IMR-90 (cell line): ENCODE results near the gene TTC21A. TPM values are rescaled to one million over a fixed set of nuclear protein-coding genes. Genes with fewer than 3 reads are reported as not detected.

Source experiments
- ATAC-seq: fragments of 200-7000 bp; cut with Tn5 transposase; 2 replicates; pipeline ENCODE4 v1.9.1; 2020; ENCODE audit warnings: low read depth, mild to moderate bottlenecking, moderate library complexity
- BruUV-seq: library from RNA; stranded (reverse); fragments of 400-500 nt; replicated peaks from 2 replicates; lab custom pipeline; 2021; lab: Mats Ljungman, UMichigan
- CTCF ChIA-PET: fragments of 300-600 bp; formaldehyde crosslinking; extraction: SDS; loops from one replicate; lab custom pipeline; 2021; ENCODE audit warnings: antibody characterized with exemption; lab: Yijun Ruan, JAX
- POLR2A ChIA-PET: fragments of 300-600 bp; sonication (Branson Sonifier 250); formaldehyde crosslinking; loops from one replicate; lab custom pipeline; 2022; ENCODE audit warnings: antibody characterized with exemption; ENCODE audit not compliant: unreplicated experiment; lab: Charles Lee
- DNase-seq: peaks from one replicate; pipeline ENCODE4 v3.0.0; 2013
- H2AFZ ChIP-seq: replicated peaks from 2 replicates; pipeline ENCODE3; 2013; ENCODE audit warnings: low read length, mild to moderate bottlenecking; ENCODE audit not compliant: poor library complexity
- H2AK5ac ChIP-seq: 2 replicates; pipeline ENCODE4 v1.6.1; 2013; ENCODE audit warnings: low read depth, low read length, inconsistent platforms
- H2AK9ac ChIP-seq: replicated peaks from 2 replicates; pipeline ENCODE3; 2013; ENCODE audit warnings: mild to moderate bottlenecking, low read depth, low read length, moderate library complexity; ENCODE audit not compliant: poor library complexity
- H2BK120ac ChIP-seq: 2 replicates; pipeline ENCODE4 v1.6.1; 2013; ENCODE audit warnings: low read depth, low read length, inconsistent platforms
- H2BK15ac ChIP-seq: 3 replicates; pipeline ENCODE4 v1.6.1; 2013; ENCODE audit warnings: low read depth, low read length, inconsistent platforms
- H2BK20ac ChIP-seq: 2 replicates; pipeline ENCODE4 v1.6.1; 2013; ENCODE audit warnings: low read depth, mild to moderate bottlenecking, inconsistent platforms, low read length, moderate library complexity
- H2BK5ac ChIP-seq: 2 replicates; pipeline ENCODE4 v1.6.1; 2013; ENCODE audit warnings: mild to moderate bottlenecking, low read depth, low read length, inconsistent platforms; ENCODE audit not compliant: poor library complexity, severe bottlenecking
- H3K14ac ChIP-seq: replicated peaks from 2 replicates; pipeline ENCODE4 v1.6.1; 2013; ENCODE audit warnings: low read depth, low read length, inconsistent platforms
- H3K18ac ChIP-seq: 2 replicates; pipeline ENCODE4 v1.6.1; 2013; ENCODE audit warnings: low read depth, low read length, control low read depth
- H3K23ac ChIP-seq: 2 replicates; pipeline ENCODE4 v1.6.1; 2013; ENCODE audit warnings: low read depth, low read length, inconsistent platforms
- H3K27ac ChIP-seq: 2 replicates; pipeline ENCODE4 v1.5.1; 2013; ENCODE audit warnings: mild to moderate bottlenecking, control low read depth, low read length; ENCODE audit not compliant: insufficient read depth
- H3K27me3 ChIP-seq: 2 replicates; pipeline ENCODE4 v1.6.1; 2013; ENCODE audit warnings: low read length; ENCODE audit not compliant: control insufficient read depth, insufficient read depth
- H3K36me3 ChIP-seq: 2 replicates; pipeline ENCODE4 v1.6.1; 2013; ENCODE audit warnings: low read length, mixed read lengths; ENCODE audit not compliant: control insufficient read depth, insufficient read depth
- H3K4ac ChIP-seq: 2 replicates; pipeline ENCODE4 v1.6.1; 2013; ENCODE audit warnings: low read depth, low read length, inconsistent platforms
- H3K4me1 ChIP-seq: 2 replicates; pipeline ENCODE4 v1.6.1; 2013; ENCODE audit warnings: low read length, mixed read lengths; ENCODE audit not compliant: control insufficient read depth, insufficient read depth
- H3K4me2 ChIP-seq: 2 replicates; pipeline ENCODE4 v1.6.1; 2013; ENCODE audit warnings: low read depth, mild to moderate bottlenecking, control low read depth, low read length, moderate library complexity
- H3K4me3 ChIP-seq: 2 replicates; pipeline ENCODE4 v1.5.1; 2013; ENCODE audit warnings: low read depth, mild to moderate bottlenecking, control low read depth, low read length, moderate library complexity; ENCODE audit not compliant: insufficient read depth
- H3K56ac ChIP-seq: 2 replicates; pipeline ENCODE4 v1.6.1; 2013; ENCODE audit warnings: low read length, inconsistent platforms; ENCODE audit not compliant: insufficient read depth; ENCODE audit errors: extremely low read depth
- H3K79me1 ChIP-seq, 2 experiments: 2 replicates each; pipeline ENCODE4 v1.6.1; 2013; ENCODE audit warnings: low read length in 2 of 2, inconsistent platforms in 1 of 2, low read depth in 1 of 2
- H3K9ac ChIP-seq: 2 replicates; pipeline ENCODE4 v1.6.1; 2013; ENCODE audit warnings: low read depth, low read length, control low read depth
- H3K9me1 ChIP-seq: 2 replicates; pipeline ENCODE4 v1.6.1; 2013; ENCODE audit warnings: low read length, inconsistent platforms; ENCODE audit not compliant: insufficient read depth
- H3K9me3 ChIP-seq: 2 replicates; pipeline ENCODE4 v1.6.1; 2013; ENCODE audit warnings: low read length; ENCODE audit not compliant: control insufficient read depth, insufficient read depth
- H4K20me1 ChIP-seq: 2 replicates; pipeline ENCODE4 v1.6.1; 2013; ENCODE audit warnings: low read length, inconsistent platforms; ENCODE audit not compliant: insufficient read depth
- H4K5ac ChIP-seq: 2 replicates; pipeline ENCODE4 v1.6.1; 2013; ENCODE audit warnings: mild to moderate bottlenecking, low read depth, low read length, control low read depth
- H4K8ac ChIP-seq, 2 experiments: 2 replicates each; pipeline ENCODE4 v1.6.1; 2013; ENCODE audit warnings: low read depth in 2 of 2, low read length in 2 of 2, control low read depth in 1 of 2, inconsistent platforms in 1 of 2
- H4K91ac ChIP-seq: 2 replicates; pipeline ENCODE4 v1.6.1; 2013; ENCODE audit warnings: low read depth, low read length, inconsistent platforms; ENCODE audit not compliant: insufficient read depth
- BHLHE40 ChIP-seq: fragments of 150-350 bp; IDR thresholded peaks from 2 replicates; pipeline ENCODE4 v1.6.1; 2016; ENCODE audit warnings: mild to moderate bottlenecking, low read depth, low read length
- CEBPB ChIP-seq: IDR thresholded peaks from 2 replicates; pipeline ENCODE4 v1.6.1; 2012; ENCODE audit warnings: low read depth, low read length, improper control_type of control experiment
- CHD1 ChIP-seq: IDR thresholded peaks from 2 replicates; pipeline ENCODE4 v1.6.1; 2012; ENCODE audit warnings: low read depth, low read length, improper control_type of control experiment
- CTCF ChIP-seq: conservative IDR thresholded peaks from 2 replicates; pipeline ENCODE4 v1.5.1; 2012; ENCODE audit warnings: mild to moderate bottlenecking, low read depth, low read length, improper control_type of control experiment
- ELK1 ChIP-seq: fragments of 150-350 bp; IDR thresholded peaks from 2 replicates; pipeline ENCODE4 v1.6.1; 2016; ENCODE audit warnings: low read depth, mild to moderate bottlenecking, low read length, moderate library complexity, borderline replicate concordance
- FOS ChIP-seq: fragments of 150-350 bp; IDR thresholded peaks from 2 replicates; pipeline ENCODE4 v1.6.1; 2016; ENCODE audit warnings: low read depth, low read length
- MAFK ChIP-seq: IDR thresholded peaks from 2 replicates; pipeline ENCODE4 v1.6.1; 2012; ENCODE audit warnings: low read depth, low read length, improper control_type of control experiment
- MAZ ChIP-seq: IDR thresholded peaks from 2 replicates; pipeline ENCODE4 v1.6.1; 2012; ENCODE audit warnings: low read depth, mild to moderate bottlenecking, low read length, improper control_type of control experiment, moderate library complexity, borderline replicate concordance
- MXI1 ChIP-seq: IDR thresholded peaks from 2 replicates; pipeline ENCODE4 v1.6.1; 2012; ENCODE audit warnings: low read depth, mild to moderate bottlenecking, low read length, moderate library complexity, borderline replicate concordance
- NFE2L2 ChIP-seq: fragments of 150-350 bp; IDR thresholded peaks from 2 replicates; pipeline ENCODE4 v1.6.1; 2016; ENCODE audit warnings: low read depth, mild to moderate bottlenecking, low read length
- POLR2A ChIP-seq: IDR thresholded peaks from 2 replicates; pipeline ENCODE4 v1.6.1; 2012; ENCODE audit warnings: mild to moderate bottlenecking, low read depth, low read length
- RAD21 ChIP-seq: IDR thresholded peaks from 2 replicates; pipeline ENCODE4 v1.6.1; 2012; ENCODE audit warnings: low read length, improper control_type of control experiment
- RCOR1 ChIP-seq: IDR thresholded peaks from 2 replicates; pipeline ENCODE4 v1.6.1; 2012; ENCODE audit warnings: mild to moderate bottlenecking, low read length, improper control_type of control experiment; ENCODE audit not compliant: insufficient replicate concordance
- RFX5 ChIP-seq: IDR thresholded peaks from 2 replicates; pipeline ENCODE4 v1.8.0; 2012; ENCODE audit warnings: low read depth, mild to moderate bottlenecking, low read length, moderate library complexity
- SMC3 ChIP-seq: fragments of 150-350 bp; IDR thresholded peaks from 2 replicates; pipeline ENCODE4 v1.6.1; 2016; ENCODE audit warnings: low read depth, mild to moderate bottlenecking, antibody characterized with exemption, low read length, moderate library complexity
- USF2 ChIP-seq: fragments of 150-350 bp; IDR thresholded peaks from 2 replicates; pipeline ENCODE4 v1.6.1; 2017; ENCODE audit warnings: mild to moderate bottlenecking, antibody characterized with exemption, low read length, low read depth
- WGBS, 2 experiments: methylation state at CpG; one replicate each; pipeline versions ENCODE4 v1.1.5 to v1.1.7; 2013; ENCODE audit warnings: missing lambda C conversion rate in 2 of 2; ENCODE audit not compliant: insufficient read length in 1 of 2; ENCODE audit errors: extremely low coverage in 2 of 2; 5-methylcytosine and 5-hydroxymethylcytosine counted together
- dilution Hi-C: fragments of 300-500 bp; cut with HindIII; formaldehyde crosslinking; loops from one replicate; pipeline ENCODE4 v1.14.3; 2018; ENCODE audit warnings: low sequenced_read_pairs; ENCODE audit not compliant: unreplicated experiment
- in situ Hi-C: fragments of 300-500 bp; cut with MboI; formaldehyde crosslinking; loops from 3 replicates; pipeline ENCODE4 v1.14.3; 2019; ENCODE audit warnings: low sequenced_read_pairs, inconsistent platforms, mixed read lengths
- intact Hi-C: fragments of 100-400 bp; cut with micrococcal nuclease; formaldehyde crosslinking; loops from 2 replicates; pipeline ENCODE4 v1.10.0; 2022
- polyA plus RNA-seq, 3 experiments: library from polyadenylated mRNA; depleted of rRNA; stranded (reverse); fragments of >200 nt; gene quantifications; 2 replicates each; pipeline ENCODE4 v1.2.3, GENCODE V29; 2012; ENCODE audit warnings: low replicate concordance in 1 of 3
- total RNA-seq: library from RNA; depleted of rRNA; stranded (reverse); fragments of >200 nt; gene quantifications from 2 replicates; pipeline ENCODE4 v1.2.3, GENCODE V29; 2012

Gene TTC21A
- total and polyA plus RNA-seq, 2 of the 4 experiments (the other 2 are of a cell fraction), result 0.90 to 1.8 TPM

GRCh38 chr3:39140341-39140971, 33.0 kb downstream of the TTC21A start:
- Histone ChIP-seq H3K4me1 (peaks cover 23% of the 10 kb centered on the region), H3K36me3 (peaks cover 39% of the 10 kb centered on the region), H2BK120ac (no peak overlapping the region), H3K9ac (no peak overlapping the region), H4K91ac (no peak overlapping the region), H2AFZ (no peak overlapping the region), H3K27me3 (no peaks in the 10 kb centered on the region), H3K4me3 (no peak overlapping the region), H3K14ac (no peak overlapping the region), H3K9me3 (no peaks in the 10 kb centered on the region), H3K79me1 (peaks cover 6 to 67% of the 10 kb centered on the region in 2 experiments), H2BK5ac (peak overlapping the region; percentile 45), H4K5ac (no peak overlapping the region), H3K4me2 (no peak overlapping the region), H2AK5ac (no peak overlapping the region), H2BK15ac (no peak overlapping the region), H3K9me1 (peaks cover 24% of the 10 kb centered on the region), H3K4ac (no peak overlapping the region), H3K56ac (no peak overlapping the region), H4K8ac (no peak overlapping the region), H3K27ac (no peak overlapping the region), H2BK20ac (no peak overlapping the region), H3K18ac (no peak overlapping the region), H2AK9ac (no peak overlapping the region), H3K23ac (no peak overlapping the region; the same call in 1 of the 2 replicates), H4K20me1 (peaks cover 75% of the 10 kb centered on the region)
- ChIA-PET CTCF (interaction anchor here (1.0 kb wide), 1 partner anchor 15 kb away, joined by 3 read pairs; no protein-coding TSS in a partner anchor), POLR2A (no interaction called here)
- DNase-seq (no peak), ATAC-seq (no peak; the same call in 1 of the 2 replicates)
- no peak for TF ChIP-seq CTCF
- TF ChIP-seq ELK1, result no peak
- TF ChIP-seq MXI1, result no peak
- TF ChIP-seq BHLHE40, result no peak
- no peak for TF ChIP-seq SMC3
- no peak for TF ChIP-seq FOS
- TF ChIP-seq RAD21, result no peak
- TF ChIP-seq NFE2L2, result no peak
- no peak for TF ChIP-seq CHD1
- TF ChIP-seq RFX5, result no peak
- TF ChIP-seq USF2, result no peak
- no peak for TF ChIP-seq MAFK
- no peak for TF ChIP-seq RCOR1
- TF ChIP-seq MAZ, result no peak
- TF ChIP-seq CEBPB, result no peak
- no peak for TF ChIP-seq POLR2A
- no TSS peak for BruUV-seq
- in situ Hi-C loops (no loop called here), dilution Hi-C loops (no loop called here), intact Hi-C loops (no loop called here)
- 100% methylated on average over 1 of the region's 2 CpGs; no CpG with 5 or more reads in 1 of the 2 experiments for WGBS, 2 experiments
